Smooth muscle cell of bladder (primary cell): ENCODE measurements around the gene TCTN3. TPM values are rescaled to one million over a fixed set of nuclear protein-coding genes. Genes with fewer than 3 reads are reported as not detected.

Source experiments
- total RNA-seq: library from RNA; depleted of rRNA; stranded (reverse); fragments of >200 nt; gene quantifications from 2 replicates; pipeline ENCODE4 v1.2.3, GENCODE V29; 2014

Gene TCTN3
- total RNA-seq: 31.6 and 41.9 TPM in 2 replicates

GRCh38 chr10:95693668-95694534 is at the start of gene TCTN3:
TSS of gene TCTN3 (minus strand) at chr10:95693927. CDS start at chr10:95693899, 28 bp downstream.

DNA sequence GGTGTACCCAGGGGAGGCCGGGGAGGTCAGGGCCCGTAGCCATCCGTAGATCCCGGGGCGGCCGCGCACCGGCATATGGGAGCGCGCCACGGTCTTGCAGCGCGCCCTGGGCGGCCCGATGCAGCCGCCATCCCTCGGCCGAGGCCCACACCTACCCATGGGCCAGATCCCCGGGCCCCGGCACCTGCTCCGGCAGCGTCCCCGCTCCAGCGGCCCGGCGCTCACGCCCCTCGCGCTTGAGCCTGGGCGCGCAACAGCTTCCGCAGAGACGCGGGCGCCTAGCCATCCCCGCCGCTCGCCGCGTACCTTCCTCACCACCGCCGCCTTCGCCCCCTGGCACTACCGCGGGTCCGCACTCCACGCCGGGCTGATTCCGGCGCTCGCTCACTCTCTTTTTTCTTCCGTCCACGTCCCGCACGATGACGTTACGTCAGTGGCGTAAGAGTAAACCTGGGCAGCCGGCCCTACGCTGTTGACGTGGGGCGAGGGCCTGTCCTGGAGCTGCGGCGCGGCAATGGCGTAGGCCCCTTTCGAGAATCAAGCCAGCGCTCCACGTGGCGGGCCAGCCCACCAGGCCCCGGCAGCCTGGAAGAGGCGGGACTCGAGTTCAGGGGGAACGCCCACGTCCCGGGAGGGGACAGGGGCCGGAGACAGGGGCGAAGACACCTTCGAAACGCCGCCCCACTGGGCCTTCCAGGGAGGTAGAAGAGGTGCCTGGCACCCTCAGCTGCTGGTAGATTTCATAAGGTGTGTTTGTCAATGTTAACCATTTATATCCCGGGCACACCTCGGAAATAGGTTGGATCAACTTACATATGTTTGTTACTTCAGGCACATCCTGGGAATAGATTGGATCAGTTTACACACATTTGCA is 37.2 kb downstream of the TCTN3 start, which contains the start of gene ALDH18A1:
ALDH18A1 (minus strand) TSS at position 421 of the 874 bp plus-strand sequence. CDS start 3,334 bp downstream, outside the sequence.

Other genes with a start within 250 kb of the TCTN3 start
- 0.57 and 1.5 TPM in 2 replicates for gene SORBS1, start 132.6 kb downstream of the TCTN3 start, total RNA-seq
- 143 and 211 TPM in 2 replicates for gene ALDH18A1, start 37.2 kb downstream of the TCTN3 start, total RNA-seq
- 0.74 and 4.0 TPM in 2 replicates for gene ENTPD1, start 62.2 kb upstream of the TCTN3 start, total RNA-seq
- 0.14 and 0.18 TPM in 2 replicates for gene CC2D2B, start 214.0 kb upstream of the TCTN3 start, total RNA-seq